ENCODE data around the gene CITED2.

- TF ChIP-seq CTCF (IDR thresholded peaks at IDR 0.05), result peak in 1 of 6 experiments; percentile 4
- TF ChIP-seq POLR2AphosphoS5 (IDR thresholded peaks at IDR 0.05), result peak; percentile 76 to 90
- peak in 1 of 4 donors; percentile 72 for TF ChIP-seq EP300 (IDR thresholded peaks at IDR 0.05)
- peak; percentile 8 to 87 (median 30) for TF ChIP-seq POLR2A (IDR thresholded peaks at IDR 0.05)
These were observed 973 bp upstream of the CITED2 start for GRCh38 chr6:139375226-139376016.
